Measurements from ENCODE around the gene NXPH2.

The NXPH2 gene
- total RNA-seq: 0 reads per million in 3 donors

- H3K27ac ChIP-seq (ENCODE audit: insufficient read depth, low read length, poor library complexity, severe bottlenecking): no peak within 1 kb of the TSS
- H3K4me3 ChIP-seq (ENCODE audit: insufficient read depth, low read depth, low read length, poor library complexity, severe bottlenecking): no peak within 1 kb of the TSS
- H3K9me3 ChIP-seq (ENCODE audit: control insufficient read depth, low read length): no peaks in the 10 kb centered on the region
- H3K4me1 ChIP-seq (ENCODE audit: control insufficient read depth, insufficient read depth, low read length, poor library complexity, severe bottlenecking): no peaks in the 10 kb centered on the region
- no peaks in the 10 kb centered on the region for H3K27me3 ChIP-seq (replicated peaks; ENCODE audit: control insufficient read depth, insufficient read depth, low read length, poor library complexity, severe bottlenecking)
- DNase-seq: no peak
- no peaks in the 10 kb centered on the region for H3K36me3 ChIP-seq (ENCODE audit: control insufficient read depth, insufficient read depth, low read length)
These were observed at the start of gene NXPH2 for GRCh38 chr2:138779781-138780445. Gene NXPH2 (minus strand): TSS chr2:138780390. CDS start chr2:138780241, 149 bp downstream.

GRCh38 chr2:138829326-138829919 lies 49.2 kb upstream of the NXPH2 start:
- H3K4me3 ChIP-seq (ENCODE audit: insufficient read depth, low read depth, low read length, poor library complexity, severe bottlenecking): no peak overlapping the region
- no peaks in the 10 kb centered on the region for H3K9me3 ChIP-seq (ENCODE audit: control insufficient read depth, low read length)
- H3K27ac ChIP-seq (ENCODE audit: insufficient read depth, low read length, poor library complexity, severe bottlenecking): no peak overlapping the region
- DNase-seq: no peak
- H3K27me3 ChIP-seq (replicated peaks; ENCODE audit: control insufficient read depth, insufficient read depth, low read length, poor library complexity, severe bottlenecking): no peaks in the 10 kb centered on the region
- H3K4me1 ChIP-seq (ENCODE audit: control insufficient read depth, insufficient read depth, low read length, poor library complexity, severe bottlenecking): no peaks in the 10 kb centered on the region
- no peaks in the 10 kb centered on the region for H3K36me3 ChIP-seq (ENCODE audit: control insufficient read depth, insufficient read depth, low read length)

- no peaks in the 10 kb centered on the region for H3K9me3 ChIP-seq (ENCODE audit: control insufficient read depth, low read length)
- H3K27me3 ChIP-seq (replicated peaks; ENCODE audit: control insufficient read depth, insufficient read depth, low read length, poor library complexity, severe bottlenecking): no peaks in the 10 kb centered on the region
- no peak for DNase-seq
- no peaks in the 10 kb centered on the region for H3K36me3 ChIP-seq (ENCODE audit: control insufficient read depth, insufficient read depth, low read length)
- no peak overlapping the region for H3K4me3 ChIP-seq (ENCODE audit: insufficient read depth, low read depth, low read length, poor library complexity, severe bottlenecking)
- no peaks in the 10 kb centered on the region for H3K4me1 ChIP-seq (ENCODE audit: control insufficient read depth, insufficient read depth, low read length, poor library complexity, severe bottlenecking)
- H3K27ac ChIP-seq (ENCODE audit: insufficient read depth, low read length, poor library complexity, severe bottlenecking): no peak overlapping the region
These were observed 47.4 kb upstream of the NXPH2 start for GRCh38 chr2:138827426-138828054.

GRCh38 chr2:138823666-138824065 lies 43.5 kb upstream of the NXPH2 start:
- Histone ChIP-seq H3K4me3 (ENCODE audit: insufficient read depth, low read depth, low read length, poor library complexity, severe bottlenecking) (no peak overlapping the region), H3K27me3 (replicated peaks; ENCODE audit: control insufficient read depth, insufficient read depth, low read length, poor library complexity, severe bottlenecking) (no peaks in the 10 kb centered on the region), H3K27ac (ENCODE audit: insufficient read depth, low read length, poor library complexity, severe bottlenecking) (no peak overlapping the region), H3K4me1 (ENCODE audit: control insufficient read depth, insufficient read depth, low read length, poor library complexity, severe bottlenecking) (no peaks in the 10 kb centered on the region), H3K9me3 (ENCODE audit: control insufficient read depth, low read length) (no peaks in the 10 kb centered on the region), H3K36me3 (ENCODE audit: control insufficient read depth, insufficient read depth, low read length) (no peaks in the 10 kb centered on the region)
- no peak for DNase-seq

GRCh38 chr2:138819964-138820363 lies 39.8 kb upstream of the NXPH2 start:
- Histone ChIP-seq H3K9me3 (ENCODE audit: control insufficient read depth, low read length) (no peaks in the 10 kb centered on the region), H3K36me3 (ENCODE audit: control insufficient read depth, insufficient read depth, low read length) (no peaks in the 10 kb centered on the region), H3K4me3 (ENCODE audit: insufficient read depth, low read depth, low read length, poor library complexity, severe bottlenecking) (no peak overlapping the region), H3K27ac (ENCODE audit: insufficient read depth, low read length, poor library complexity, severe bottlenecking) (no peak overlapping the region), H3K27me3 (replicated peaks; ENCODE audit: control insufficient read depth, insufficient read depth, low read length, poor library complexity, severe bottlenecking) (peaks cover 1% of the 10 kb centered on the region), H3K4me1 (ENCODE audit: control insufficient read depth, insufficient read depth, low read length, poor library complexity, severe bottlenecking) (no peaks in the 10 kb centered on the region)
- no peak for DNase-seq

- Histone ChIP-seq H3K4me1 (ENCODE audit: control insufficient read depth, insufficient read depth, low read length, poor library complexity, severe bottlenecking) (no peaks in the 10 kb centered on the region), H3K9me3 (ENCODE audit: control insufficient read depth, low read length) (no peaks in the 10 kb centered on the region), H3K27ac (ENCODE audit: insufficient read depth, low read length, poor library complexity, severe bottlenecking) (no peak overlapping the region), H3K36me3 (ENCODE audit: control insufficient read depth, insufficient read depth, low read length) (no peaks in the 10 kb centered on the region), H3K27me3 (replicated peaks; ENCODE audit: control insufficient read depth, insufficient read depth, low read length, poor library complexity, severe bottlenecking) (peaks cover 4% of the 10 kb centered on the region), H3K4me3 (ENCODE audit: insufficient read depth, low read depth, low read length, poor library complexity, severe bottlenecking) (no peak overlapping the region)
- no peak for DNase-seq
These were observed 38.4 kb upstream of the NXPH2 start for GRCh38 chr2:138818556-138818955.

GRCh38 chr2:138814123-138814898 lies 34.1 kb upstream of the NXPH2 start:
- no peak for DNase-seq
- no peak overlapping the region for H3K27ac ChIP-seq (ENCODE audit: insufficient read depth, low read length, poor library complexity, severe bottlenecking)
- no peaks in the 10 kb centered on the region for H3K9me3 ChIP-seq (ENCODE audit: control insufficient read depth, low read length)
- no peaks in the 10 kb centered on the region for H3K36me3 ChIP-seq (ENCODE audit: control insufficient read depth, insufficient read depth, low read length)
- peaks cover 4% of the 10 kb centered on the region for H3K27me3 ChIP-seq (replicated peaks; ENCODE audit: control insufficient read depth, insufficient read depth, low read length, poor library complexity, severe bottlenecking)
- no peaks in the 10 kb centered on the region for H3K4me1 ChIP-seq (ENCODE audit: control insufficient read depth, insufficient read depth, low read length, poor library complexity, severe bottlenecking)
- no peak overlapping the region for H3K4me3 ChIP-seq (ENCODE audit: insufficient read depth, low read depth, low read length, poor library complexity, severe bottlenecking)

- Histone ChIP-seq H3K4me1 (ENCODE audit: control insufficient read depth, insufficient read depth, low read length, poor library complexity, severe bottlenecking) (no peaks in the 10 kb centered on the region), H3K4me3 (ENCODE audit: insufficient read depth, low read depth, low read length, poor library complexity, severe bottlenecking) (no peak overlapping the region), H3K36me3 (ENCODE audit: control insufficient read depth, insufficient read depth, low read length) (no peaks in the 10 kb centered on the region), H3K9me3 (ENCODE audit: control insufficient read depth, low read length) (no peaks in the 10 kb centered on the region), H3K27ac (ENCODE audit: insufficient read depth, low read length, poor library complexity, severe bottlenecking) (no peak overlapping the region), H3K27me3 (replicated peaks; ENCODE audit: control insufficient read depth, insufficient read depth, low read length, poor library complexity, severe bottlenecking) (peaks cover 4% of the 10 kb centered on the region)
- DNase-seq: no peak
These were observed 31.2 kb upstream of the NXPH2 start for GRCh38 chr2:138811431-138811830.

GRCh38 chr2:138794724-138795123 lies 14.5 kb upstream of the NXPH2 start:
- Histone ChIP-seq H3K27me3 (replicated peaks; ENCODE audit: control insufficient read depth, insufficient read depth, low read length, poor library complexity, severe bottlenecking) (no peaks in the 10 kb centered on the region), H3K36me3 (ENCODE audit: control insufficient read depth, insufficient read depth, low read length) (no peaks in the 10 kb centered on the region), H3K4me1 (ENCODE audit: control insufficient read depth, insufficient read depth, low read length, poor library complexity, severe bottlenecking) (no peaks in the 10 kb centered on the region), H3K9me3 (ENCODE audit: control insufficient read depth, low read length) (no peaks in the 10 kb centered on the region), H3K27ac (ENCODE audit: insufficient read depth, low read length, poor library complexity, severe bottlenecking) (no peak overlapping the region), H3K4me3 (ENCODE audit: insufficient read depth, low read depth, low read length, poor library complexity, severe bottlenecking) (no peak overlapping the region)
- no peak for DNase-seq

Data from effector memory CD4-positive, alpha-beta T cell (primary cell).